Limb (tissue), 2 donors: ENCODE results near the gene INS.

Experiments
- DNase-seq, 2 donors: peaks; one replicate each; pipeline ENCODE4 v3.0.0-alpha.2; 2016; ENCODE audit errors: extremely low spot score in 2 of 2

The INS gene

DNA sequence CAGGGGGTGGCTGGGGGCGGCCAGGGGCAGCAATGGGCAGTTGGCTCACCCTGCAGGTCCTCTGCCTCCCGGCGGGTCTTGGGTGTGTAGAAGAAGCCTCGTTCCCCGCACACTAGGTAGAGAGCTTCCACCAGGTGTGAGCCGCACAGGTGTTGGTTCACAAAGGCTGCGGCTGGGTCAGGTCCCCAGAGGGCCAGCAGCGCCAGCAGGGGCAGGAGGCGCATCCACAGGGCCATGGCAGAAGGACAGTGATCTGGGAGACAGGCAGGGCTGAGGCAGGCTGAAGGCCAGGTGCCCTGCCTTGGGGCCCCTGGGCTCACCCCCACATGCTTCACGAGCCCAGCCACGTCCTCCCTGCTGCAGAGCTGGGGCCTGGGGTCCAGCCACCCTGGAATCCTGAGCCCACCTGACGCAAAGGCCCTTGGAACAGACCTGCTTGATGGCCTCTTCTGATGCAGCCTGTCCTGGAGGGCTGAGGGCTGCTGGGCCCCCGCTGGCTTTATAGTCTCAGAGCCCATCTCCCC lies at the start of gene INS:
Gene INS, minus strand, starts transcription at position 474 of the 524 bp plus-strand sequence. Its CDS starts 238 bp downstream, at position 236.
- DNase-seq = no peak

DNA sequence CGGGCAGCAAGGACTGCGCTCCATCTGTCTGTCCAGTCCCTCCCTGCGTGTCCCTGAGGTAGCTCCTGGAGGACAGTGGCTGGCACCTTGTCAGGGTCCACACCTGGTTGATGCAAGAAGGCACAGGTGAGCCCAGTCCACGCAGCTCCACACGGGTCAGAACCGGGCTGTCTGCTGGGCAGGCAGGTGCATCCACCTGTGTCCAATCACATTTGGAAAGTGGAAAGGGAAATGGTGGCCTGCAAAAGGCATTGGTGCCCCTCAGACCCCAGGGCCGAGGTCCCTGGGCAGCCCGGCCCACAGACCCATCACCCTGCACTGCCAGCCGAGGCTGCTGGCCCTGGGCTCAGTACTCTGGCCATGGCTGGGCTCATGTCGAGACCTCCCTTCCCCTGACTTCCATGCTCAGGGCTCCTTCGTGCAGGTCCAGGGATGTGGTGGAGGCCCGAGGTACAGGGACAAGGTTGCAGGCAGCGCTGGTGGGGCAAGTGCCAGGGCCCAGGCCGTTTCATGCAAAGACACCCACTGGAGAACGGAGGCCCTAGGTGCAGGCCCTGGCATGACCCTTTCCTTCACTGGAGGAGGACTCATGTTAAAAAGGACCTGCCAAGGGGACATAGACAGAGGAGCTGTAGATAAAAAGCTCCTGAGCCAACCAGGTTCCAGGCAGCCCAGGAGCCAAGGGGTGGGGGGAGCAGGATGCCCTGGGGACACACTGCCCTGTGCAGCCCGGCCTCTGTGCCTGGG lies 49.5 kb upstream of the INS start:
- DNase-seq = no peak

DNA sequence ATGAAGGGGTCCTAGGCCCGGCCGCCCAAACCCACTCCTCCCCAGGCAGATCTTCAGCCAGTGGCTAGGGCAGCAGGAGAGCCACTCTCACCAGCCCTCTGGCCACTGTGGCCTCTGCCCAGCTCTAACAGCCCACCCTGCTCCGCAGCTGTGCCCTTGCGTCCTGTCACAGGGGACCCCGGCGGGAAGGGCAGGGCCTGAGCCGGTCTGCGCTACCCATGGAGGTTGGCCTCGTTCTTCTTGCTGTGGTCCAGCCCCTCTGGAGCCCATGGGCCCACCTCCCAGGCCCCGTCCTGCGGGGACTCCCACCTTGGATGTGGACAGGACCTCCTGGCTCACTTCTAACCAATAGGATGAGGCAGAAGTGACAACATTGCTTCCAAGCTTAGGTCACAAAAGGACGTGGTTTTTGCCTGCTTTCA lies 48.9 kb upstream of the INS start:
- DNase-seq = no peak

DNA sequence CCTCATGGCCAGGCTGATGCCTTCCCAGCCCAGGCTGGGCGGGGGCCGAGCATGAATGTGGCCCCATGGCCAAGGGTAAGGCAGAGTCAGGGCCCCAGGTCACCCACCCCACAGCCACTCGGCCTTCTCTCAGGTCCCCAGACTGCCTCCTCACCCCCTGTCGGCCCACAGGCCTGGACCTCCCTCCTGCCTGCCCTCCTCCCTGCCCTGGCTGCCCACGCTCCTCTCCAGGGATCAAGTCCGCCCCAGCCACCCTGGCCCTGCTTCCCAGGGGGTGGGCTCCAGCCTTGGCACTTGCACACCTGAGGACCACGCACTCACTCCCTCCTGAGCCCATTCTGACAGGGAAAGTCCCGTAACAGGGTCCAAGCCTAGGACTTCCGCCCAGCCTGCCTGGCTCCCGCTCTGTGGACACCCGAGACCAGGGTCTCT lies 48.4 kb upstream of the INS start:
- no peak for DNase-seq

DNA sequence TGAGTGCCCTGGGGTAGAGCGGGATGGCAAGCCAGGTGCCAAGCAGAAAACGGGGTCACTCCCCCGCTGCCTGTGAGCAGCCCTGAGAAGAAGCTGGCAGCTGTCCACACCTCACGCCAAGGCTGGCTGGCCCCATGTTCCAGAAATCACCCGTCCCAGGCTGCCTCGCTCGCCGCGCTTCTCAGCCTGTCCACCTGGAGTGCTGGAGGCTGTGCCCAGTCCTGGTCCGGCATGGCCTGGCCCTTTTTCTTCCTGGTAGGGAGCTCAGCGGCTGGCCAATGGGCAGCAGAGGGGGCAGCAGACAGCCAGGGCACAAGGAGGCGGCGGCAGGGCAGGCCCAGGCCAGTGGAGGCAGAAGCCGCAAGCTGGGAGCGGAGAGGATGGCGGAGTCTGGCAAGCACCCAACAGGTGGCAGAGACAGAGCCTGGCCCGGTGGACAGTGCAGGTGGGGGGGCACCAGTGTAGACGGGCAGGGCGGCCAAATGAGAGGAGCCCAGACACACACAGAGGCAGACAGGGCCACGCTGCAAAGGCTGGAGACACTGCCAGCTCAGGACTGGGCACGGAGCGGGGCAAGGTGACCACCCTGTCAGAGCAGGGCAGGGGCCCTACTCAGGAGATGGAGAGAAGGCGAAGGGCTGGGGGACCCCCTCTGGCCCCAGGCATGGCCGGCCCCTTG lies 47.8 kb upstream of the INS start:
- DNase-seq = peak in 1 of 2 donors; percentile 43

DNA sequence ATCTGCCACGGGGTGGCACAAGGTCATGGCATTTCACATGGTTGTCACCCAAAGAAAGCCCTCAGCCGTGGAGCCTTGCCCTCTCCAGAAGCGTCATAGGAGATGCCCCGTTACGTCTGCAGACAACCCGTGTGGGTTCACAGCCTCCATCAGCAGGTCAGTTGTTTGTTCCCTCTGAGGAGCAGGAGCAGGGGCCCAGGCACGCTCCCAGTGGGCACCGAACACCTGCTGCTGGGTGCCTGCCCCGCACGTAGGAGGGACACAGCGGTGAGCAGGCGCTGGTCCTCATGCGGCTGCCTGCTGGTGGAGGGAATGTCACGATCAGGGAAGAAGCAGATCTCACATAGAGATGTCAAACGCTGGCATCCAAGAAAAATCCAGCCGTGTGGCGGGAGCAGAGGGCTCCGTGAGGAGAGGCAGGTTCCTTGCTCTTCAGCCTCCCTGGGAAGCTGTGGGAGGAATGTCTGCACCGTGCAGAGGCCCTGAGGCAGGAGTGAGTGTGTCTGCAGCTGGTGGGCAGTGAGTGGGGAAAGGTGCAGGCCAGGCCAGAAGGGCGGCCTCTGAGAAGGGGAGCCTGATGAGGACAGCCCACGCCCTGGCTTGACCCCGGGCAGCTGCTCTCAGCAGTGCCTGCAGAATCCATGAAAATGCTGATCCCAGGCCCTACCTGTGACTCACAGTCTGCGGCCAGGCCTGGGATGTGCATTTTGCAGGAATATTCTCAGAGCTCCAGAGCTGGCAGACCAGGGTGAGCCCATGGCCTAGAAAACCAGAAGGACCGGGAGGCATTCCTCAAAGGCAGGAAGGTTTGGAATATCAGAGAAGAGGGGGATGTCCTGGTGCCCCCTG lies 47.0 kb upstream of the INS start:
- peak in 1 of 2 donors; percentile 23 for DNase-seq

DNA sequence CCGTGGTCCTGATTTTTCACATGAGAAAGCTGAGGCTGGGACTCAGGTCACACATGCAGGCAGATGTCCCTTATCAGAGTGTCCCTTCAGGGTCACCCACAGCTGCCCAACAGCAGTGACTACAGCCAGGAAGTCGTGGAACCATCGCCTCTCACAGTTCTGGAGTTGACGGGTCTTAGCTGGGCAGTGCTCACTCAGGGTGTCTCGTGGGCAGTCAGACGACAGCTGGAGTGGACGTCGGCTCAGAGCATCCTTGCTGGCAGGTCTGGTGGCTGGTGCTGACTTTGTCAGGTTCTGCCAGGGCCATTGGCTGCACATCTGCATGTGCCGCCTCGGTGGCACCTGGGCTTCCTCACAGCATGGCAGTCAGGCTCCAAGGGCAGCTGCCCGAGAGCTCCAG lies 46.2 kb upstream of the INS start:
- DNase-seq = no peak

DNA sequence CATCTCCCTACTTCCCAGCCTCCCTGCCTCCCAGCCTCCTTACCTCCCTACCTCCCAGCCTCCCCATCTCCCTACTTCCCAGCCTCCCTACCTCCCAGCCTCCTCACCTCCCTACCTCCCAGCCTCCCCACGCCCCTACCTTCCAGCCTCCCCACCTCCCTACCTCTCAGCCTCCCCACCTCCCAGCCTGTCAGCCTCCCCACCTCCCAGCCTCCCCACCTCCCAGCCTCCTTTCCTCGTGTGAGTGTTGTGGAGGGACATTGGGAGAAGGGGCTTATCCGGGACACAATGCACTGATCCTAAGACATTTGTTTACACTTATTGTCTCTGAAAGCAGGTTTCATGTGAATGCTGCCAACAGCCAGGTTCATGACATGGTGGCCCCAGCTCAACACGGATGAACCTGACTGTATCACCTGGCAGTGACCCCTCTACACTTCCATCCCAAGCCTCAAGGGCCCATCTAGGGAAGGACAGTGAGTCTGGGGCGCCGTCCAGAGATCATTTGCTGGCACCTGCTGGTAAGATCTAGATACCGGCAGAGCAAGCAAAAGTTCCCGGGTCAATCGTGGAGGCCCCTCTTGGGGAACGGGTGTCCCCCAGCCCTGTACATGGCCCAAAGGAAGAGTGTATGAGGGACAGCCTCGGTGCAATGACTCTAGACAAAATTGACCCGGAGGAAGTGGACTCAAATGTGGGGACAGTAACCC lies 45.1 kb upstream of the INS start:
- no peak for DNase-seq

DNA sequence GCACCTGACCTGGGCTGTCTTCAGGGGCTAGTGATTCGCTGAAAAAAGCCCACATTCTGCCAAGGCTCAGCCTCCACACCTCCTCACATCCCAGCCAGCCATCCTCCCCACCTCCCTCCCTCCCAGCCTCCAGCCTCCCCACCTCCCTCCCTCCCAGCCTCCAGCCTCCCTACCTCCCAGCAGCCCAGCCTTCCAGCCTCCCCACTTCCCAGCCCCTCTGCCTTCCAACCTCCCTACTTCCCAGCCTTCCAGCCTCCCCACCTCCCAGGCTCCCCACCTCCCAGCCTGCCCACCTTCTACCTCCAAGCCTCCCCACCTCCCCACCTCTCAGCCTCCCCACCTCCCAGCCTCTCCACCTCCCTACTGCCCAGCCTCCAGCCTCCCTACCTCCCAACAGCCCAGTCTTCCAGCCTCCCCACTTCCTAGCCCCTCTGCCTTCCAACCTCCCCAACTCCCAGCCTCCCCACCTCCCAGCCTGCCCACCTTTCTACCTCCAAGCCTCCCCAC lies 44.3 kb upstream of the INS start:
- no peak for DNase-seq

DNA sequence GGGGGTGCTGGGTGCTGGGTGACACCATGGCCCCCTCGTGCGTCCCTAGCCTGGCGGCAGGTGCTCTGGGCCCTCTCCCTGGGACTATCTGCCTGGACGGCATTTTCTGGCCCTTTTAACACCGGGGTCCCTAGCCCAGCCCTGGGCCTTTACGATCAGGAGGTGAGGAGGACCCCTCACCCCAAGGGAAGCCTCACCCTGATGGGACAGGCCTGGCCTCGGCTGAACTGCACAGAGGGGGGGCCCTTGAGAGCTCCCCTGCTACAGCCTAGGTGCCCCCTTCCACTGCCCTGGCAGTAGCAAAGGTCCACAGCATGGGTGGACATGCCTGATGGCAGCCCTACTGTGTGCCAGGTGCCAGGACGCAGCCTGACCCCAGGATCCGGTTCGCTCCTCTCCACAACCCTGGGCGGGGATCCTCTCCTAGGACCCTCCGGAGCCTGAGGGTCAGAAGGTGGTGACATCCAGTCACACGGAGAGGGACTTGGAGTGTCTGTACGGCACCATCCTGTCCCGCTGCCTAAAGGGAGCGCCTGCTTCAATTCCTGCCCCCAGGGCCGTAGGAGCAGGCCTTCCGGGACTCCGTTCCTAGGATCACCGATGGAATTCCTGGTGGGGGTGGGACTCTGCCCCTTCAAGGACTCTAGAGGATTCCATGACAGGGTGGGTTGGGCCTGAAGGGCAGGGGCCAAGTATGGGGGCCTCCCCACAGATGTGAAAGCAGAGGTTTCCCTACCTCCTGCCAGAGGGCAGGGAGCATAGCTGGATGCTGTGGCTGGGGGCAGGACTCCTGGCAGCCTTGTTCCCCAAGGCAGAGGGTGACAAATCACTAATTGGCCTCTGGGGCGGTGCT lies 43.6 kb upstream of the INS start:
- DNase-seq = peak in 1 of 2 donors; percentile 20

DNA sequence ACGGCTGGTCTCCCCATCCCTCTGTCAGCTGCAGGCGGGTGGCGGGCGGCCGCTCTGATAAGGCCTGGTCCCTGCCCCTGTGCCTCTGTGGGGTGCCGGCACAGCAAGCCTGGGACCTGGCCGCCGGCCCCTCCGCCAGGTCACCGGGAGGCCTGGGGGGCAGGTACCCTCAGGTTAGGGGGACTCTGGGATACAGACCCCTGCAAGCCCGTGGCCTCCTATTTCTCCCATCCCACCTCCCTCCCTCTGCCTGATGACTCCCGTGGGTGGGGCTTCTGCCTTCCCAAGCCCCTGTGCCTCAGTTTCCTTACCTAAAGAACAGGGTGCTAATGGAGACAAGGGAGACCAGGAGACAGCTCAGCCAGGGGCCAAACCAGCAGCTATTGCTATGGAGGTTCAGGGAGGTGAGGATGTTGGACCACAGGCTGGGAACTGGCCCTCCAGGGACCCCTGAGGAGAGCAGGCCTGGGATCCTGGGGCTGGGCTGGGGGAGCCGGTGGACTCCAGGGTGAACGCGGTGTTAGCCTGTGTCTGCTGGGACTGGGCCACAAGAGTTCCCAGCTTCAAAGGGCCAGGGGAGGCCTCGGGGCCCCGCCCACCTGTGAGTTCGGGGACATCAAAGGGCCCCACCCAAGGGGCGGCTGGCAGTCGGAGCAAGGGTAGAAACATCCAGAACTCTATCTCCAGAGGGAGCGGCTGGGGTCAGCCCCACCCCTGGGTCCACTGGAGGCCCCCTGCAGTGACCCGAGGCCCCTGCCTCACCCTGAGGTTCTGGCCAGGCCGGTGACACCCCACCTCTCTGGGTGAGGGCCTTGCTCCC lies 42.6 kb upstream of the INS start:
- peak in 1 of 2 donors; percentile 31 for DNase-seq

DNA sequence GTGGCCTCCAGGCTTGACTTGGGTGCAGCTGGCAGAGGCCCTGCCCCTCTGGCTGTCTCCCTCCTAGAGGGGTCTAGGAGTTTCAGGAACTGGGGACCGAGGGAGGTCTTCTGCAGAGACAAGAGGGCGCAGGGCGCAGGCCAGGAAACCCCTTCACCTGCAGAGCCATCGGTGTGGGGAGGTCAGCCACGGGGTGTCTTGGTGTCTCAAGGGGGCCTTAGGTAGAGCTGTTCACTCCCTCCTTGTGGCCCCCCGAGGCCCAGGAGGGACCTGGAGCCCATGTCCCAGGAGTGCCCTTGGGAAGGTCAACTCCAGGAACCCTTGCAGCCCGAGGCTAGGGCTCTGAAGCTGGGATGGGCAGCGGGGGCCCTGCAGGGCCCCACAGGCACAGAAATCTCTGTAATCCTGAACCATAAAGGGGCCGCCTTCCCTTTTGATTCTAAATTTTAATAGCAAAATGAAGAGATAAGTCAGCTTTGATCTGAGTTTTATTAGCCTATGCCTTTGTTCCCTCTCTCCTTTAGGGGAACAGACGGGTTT lies 42.0 kb upstream of the INS start:
- DNase-seq = peak in 1 of 2 donors; percentile 14

DNA sequence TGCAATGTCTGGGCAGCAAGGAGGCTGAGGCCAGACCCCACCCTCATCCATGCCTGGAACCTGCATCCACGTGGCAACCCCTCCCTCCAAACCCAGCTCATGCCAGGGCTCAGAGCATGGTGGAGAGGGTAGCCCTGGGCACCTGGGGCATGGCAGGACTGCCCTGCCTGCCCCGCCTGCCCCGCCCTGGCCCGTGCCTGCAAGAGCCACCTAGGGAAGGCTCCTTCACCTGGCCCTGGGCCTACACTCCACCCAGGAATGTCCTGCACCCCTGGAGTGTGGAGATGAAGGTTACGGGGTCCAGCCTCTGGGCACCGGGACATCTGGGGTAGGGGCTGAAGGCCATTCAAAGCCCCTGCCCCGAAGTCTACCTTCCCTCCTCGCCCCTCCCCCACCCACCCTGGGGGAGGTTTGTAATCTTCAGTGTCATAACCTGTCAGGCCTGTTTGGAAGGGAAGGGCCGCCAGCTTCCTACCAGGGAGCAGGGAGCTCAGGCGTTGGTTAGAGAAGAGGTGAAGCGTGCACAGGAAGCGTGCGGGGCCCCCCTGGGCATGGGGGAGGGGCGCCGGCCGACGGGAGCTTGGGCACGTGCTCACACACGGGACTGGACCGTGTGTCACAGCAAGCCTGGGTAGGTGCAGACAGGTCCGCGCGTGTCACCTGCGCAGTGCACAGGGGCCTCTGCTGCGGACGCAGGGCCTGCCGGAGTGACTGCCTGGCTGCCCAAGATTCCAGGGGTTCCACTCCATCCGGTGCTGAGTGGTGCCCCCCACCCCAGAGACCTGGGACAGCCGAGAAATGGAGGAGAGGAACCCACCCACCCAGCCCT lies 41.3 kb upstream of the INS start:
- DNase-seq = no peak

DNA sequence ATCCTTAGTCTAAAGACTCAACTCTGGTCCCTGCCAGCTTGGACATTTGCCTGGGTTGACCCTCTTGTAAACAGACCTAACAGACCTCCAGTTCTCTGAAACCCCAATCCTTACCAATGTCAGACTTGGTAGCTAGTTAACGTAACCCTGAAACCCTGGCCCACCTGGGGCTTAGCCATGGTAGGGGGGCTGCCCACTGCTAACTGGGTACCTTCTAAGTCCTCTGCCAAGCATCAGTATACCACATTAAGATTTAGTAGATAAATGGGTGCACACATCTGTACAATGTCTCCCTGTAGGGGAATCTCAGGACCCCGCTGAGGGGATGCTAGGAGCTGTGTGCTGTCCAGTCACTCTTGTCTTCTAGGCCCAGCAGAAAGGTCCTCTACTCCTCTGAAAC lies 40.5 kb upstream of the INS start:
- DNase-seq = no peak

DNA sequence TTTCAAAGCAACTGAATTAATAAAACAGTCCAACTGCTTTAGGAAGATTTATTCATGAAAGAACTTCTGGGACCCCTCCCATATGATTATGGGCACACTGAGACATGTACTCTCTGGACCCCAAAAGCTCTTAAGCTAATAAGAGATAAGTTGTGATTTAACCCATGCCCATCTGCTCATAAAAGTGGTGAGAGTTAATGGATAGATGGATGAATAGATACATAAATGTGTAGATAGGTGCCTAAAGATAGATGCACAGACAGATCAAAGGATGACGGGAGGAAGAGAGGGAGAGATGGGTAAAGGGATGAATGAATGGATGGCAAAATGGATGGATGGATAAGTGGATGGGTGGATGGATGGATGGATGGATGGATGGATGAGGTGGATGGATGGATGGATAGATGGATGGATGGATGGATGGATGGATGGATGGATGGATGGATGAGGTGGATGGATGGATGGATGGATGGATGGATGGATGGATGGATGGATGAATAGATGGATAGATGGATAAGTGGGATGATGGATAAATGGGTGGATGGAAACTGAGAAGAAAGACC lies 40.0 kb upstream of the INS start:
- no peak for DNase-seq

DNA sequence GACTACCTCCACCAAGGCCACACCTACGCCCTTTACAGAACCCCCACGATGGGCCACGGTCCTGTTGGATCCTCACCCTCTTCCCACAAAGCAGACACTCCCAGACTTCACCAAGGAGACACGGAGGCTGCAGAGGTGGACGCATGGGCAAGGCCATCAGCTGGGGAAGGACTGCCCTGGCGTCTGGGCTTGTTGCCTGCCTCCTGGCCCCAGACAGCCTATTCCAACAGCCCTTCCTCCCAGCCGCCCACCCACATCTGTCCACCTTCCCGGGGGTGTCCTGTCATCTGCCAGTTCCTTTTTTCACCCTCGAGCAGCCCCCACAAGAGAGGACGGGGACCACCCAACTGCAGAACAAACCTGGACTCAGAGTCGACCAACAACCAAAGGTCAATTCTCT lies 39.5 kb upstream of the INS start:
- no peak for DNase-seq

DNA sequence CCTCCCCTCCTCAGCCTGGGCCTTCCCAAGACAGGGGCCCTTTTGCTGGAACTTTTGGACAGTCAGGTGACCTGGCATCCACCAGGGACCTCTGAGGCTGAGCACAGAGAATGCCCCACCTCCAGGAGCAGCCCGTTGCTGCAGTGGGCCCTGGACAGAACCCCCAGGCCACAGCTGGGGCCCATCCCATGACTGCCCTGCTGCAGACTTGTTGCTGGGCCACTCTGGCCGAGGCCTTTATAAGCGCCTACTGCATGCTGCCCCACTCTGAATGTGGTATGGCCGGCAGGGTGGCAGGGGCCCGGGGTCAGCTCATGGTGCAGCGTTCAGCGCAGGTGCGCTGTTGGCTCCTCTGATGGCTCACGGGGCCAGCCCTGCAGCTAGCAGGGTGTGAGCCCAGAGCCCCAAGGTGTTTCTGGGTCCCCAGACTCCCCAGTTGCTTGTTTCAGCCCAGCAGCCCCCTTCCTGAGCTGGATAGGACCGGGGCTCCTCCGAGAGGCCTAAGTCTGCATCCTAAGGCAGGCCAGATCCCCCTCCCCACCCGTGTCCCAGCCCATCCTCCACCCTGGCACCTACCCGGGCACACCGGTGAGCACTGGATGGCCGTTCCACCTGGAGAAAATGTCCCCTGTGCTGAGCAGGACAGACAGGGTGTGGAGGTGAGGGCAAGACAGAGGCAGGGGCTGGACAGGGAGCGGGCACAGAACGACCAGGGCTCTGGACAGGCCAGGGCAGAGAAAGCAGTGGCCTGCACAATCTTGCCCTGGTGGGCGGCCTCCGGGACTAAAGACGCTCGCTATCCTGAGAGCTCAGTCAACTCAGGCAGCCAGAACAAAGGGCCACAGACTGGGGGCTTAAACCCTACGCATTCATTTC lies 38.7 kb upstream of the INS start:
- no peak for DNase-seq
